ENCODE data around the gene ZNF362. TPM values are rescaled to one million over a fixed set of nuclear protein-coding genes. Genes with fewer than 3 reads are reported as not detected.

ZNF362 gene
- total RNA-seq, 1 donor from 2014 or later, result 10.9 TPM

- no peaks in the 10 kb centered on the region for H3K27me3 ChIP-seq
- no peaks in the 10 kb centered on the region for H3F3A ChIP-seq (ENCODE audit: low read depth)
- no peaks in the 10 kb centered on the region for H3K79me2 ChIP-seq (ENCODE audit: low read depth)
- no peak overlapping the region for H3K9ac ChIP-seq
- Mint-ChIP-seq H3K4me3 (no peak overlapping the region), H3K4me1 (peaks cover 14% of the 10 kb centered on the region), H3K27ac (no peak overlapping the region), H3K27me3 (ENCODE audit: insufficient read depth, low read depth) (peaks cover 19% of the 10 kb centered on the region), H3K36me3 (no peaks in the 10 kb centered on the region), H3K9me3 (peaks cover 18% of the 10 kb centered on the region)
- no peaks in the 10 kb centered on the region for H3K9me3 ChIP-seq (ENCODE audit: low read depth)
- H2AFZ ChIP-seq (replicated peaks), result no peak overlapping the region
- H3K4me1 ChIP-seq, result no peaks in the 10 kb centered on the region
- H3K27ac ChIP-seq, result no peak overlapping the region
- no peaks in the 10 kb centered on the region for H4K20me1 ChIP-seq (ENCODE audit: low read depth)
- no peak overlapping the region for H3K4me3 ChIP-seq
- TF ChIP-seq EZH2 (IDR thresholded peaks at IDR 0.05) (no peak), EZH2phosphoT487 (IDR thresholded peaks at IDR 0.05) (no peak), CTCF (IDR thresholded peaks at IDR 0.05) (no peak)
- H3K4me2 ChIP-seq, result no peak overlapping the region
- DNase-seq (ENCODE audit: low spot score), result peak; percentile 60
- no peaks in the 10 kb centered on the region for H3K36me3 ChIP-seq
Observed at GRCh38 chr1:33220676-33221384, 35.5 kb upstream of the ZNF362 start.

GRCh38 chr1:33221385-33221758 lies 34.9 kb upstream of the ZNF362 start:
- H2AFZ ChIP-seq (replicated peaks), result no peak overlapping the region
- peaks cover 14% of the 10 kb centered on the region for H3K4me1 Mint-ChIP-seq
- no peaks in the 10 kb centered on the region for H3K79me2 ChIP-seq (ENCODE audit: low read depth)
- H4K20me1 ChIP-seq (ENCODE audit: low read depth), result no peaks in the 10 kb centered on the region
- no peaks in the 10 kb centered on the region for H3K9me3 ChIP-seq (ENCODE audit: low read depth)
- no peaks in the 10 kb centered on the region for H3K36me3 Mint-ChIP-seq
- H3K9me3 Mint-ChIP-seq, result peaks cover 18% of the 10 kb centered on the region
- no peaks in the 10 kb centered on the region for H3F3A ChIP-seq (ENCODE audit: low read depth)
- H3K4me3 ChIP-seq, result no peak overlapping the region
- no peaks in the 10 kb centered on the region for H3K4me1 ChIP-seq
- H3K27ac ChIP-seq, result no peak overlapping the region
- no peak for DNase-seq (ENCODE audit: low spot score)
- no peak overlapping the region for H3K4me3 Mint-ChIP-seq
- peaks cover 19% of the 10 kb centered on the region for H3K27me3 Mint-ChIP-seq (ENCODE audit: insufficient read depth, low read depth)
- H3K27ac Mint-ChIP-seq, result no peak overlapping the region
- no peak for TF ChIP-seq EZH2 (IDR thresholded peaks at IDR 0.05)
- no peak for TF ChIP-seq CTCF (IDR thresholded peaks at IDR 0.05)
- TF ChIP-seq EZH2phosphoT487 (IDR thresholded peaks at IDR 0.05), result no peak
- H3K4me2 ChIP-seq, result no peak overlapping the region
- H3K27me3 ChIP-seq, result no peaks in the 10 kb centered on the region
- H3K36me3 ChIP-seq, result no peaks in the 10 kb centered on the region
- H3K9ac ChIP-seq, result no peak overlapping the region

GRCh38 chr1:33222381-33222780 lies 33.9 kb upstream of the ZNF362 start:
- H3K36me3 Mint-ChIP-seq, result no peaks in the 10 kb centered on the region
- H2AFZ ChIP-seq (replicated peaks), result no peak overlapping the region
- no peak overlapping the region for H3K4me3 ChIP-seq
- H3K4me1 Mint-ChIP-seq, result peaks cover 12% of the 10 kb centered on the region
- no peaks in the 10 kb centered on the region for H3K9me3 ChIP-seq (ENCODE audit: low read depth)
- no peak overlapping the region for H3K27ac Mint-ChIP-seq
- no peak for DNase-seq (ENCODE audit: low spot score)
- no peak overlapping the region for H3K4me2 ChIP-seq
- peaks cover 19% of the 10 kb centered on the region for H3K27me3 Mint-ChIP-seq (ENCODE audit: insufficient read depth, low read depth)
- no peaks in the 10 kb centered on the region for H3K27me3 ChIP-seq
- no peaks in the 10 kb centered on the region for H3K4me1 ChIP-seq
- no peaks in the 10 kb centered on the region for H3F3A ChIP-seq (ENCODE audit: low read depth)
- no peaks in the 10 kb centered on the region for H3K36me3 ChIP-seq
- no peak overlapping the region for H3K27ac ChIP-seq
- no peaks in the 10 kb centered on the region for H4K20me1 ChIP-seq (ENCODE audit: low read depth)
- TF ChIP-seq CTCF (IDR thresholded peaks at IDR 0.05) (no peak), EZH2 (IDR thresholded peaks at IDR 0.05) (no peak), EZH2phosphoT487 (IDR thresholded peaks at IDR 0.05) (no peak)
- peaks cover 20% of the 10 kb centered on the region for H3K9me3 Mint-ChIP-seq
- no peaks in the 10 kb centered on the region for H3K79me2 ChIP-seq (ENCODE audit: low read depth)
- no peak overlapping the region for H3K4me3 Mint-ChIP-seq
- H3K9ac ChIP-seq, result no peak overlapping the region

Measured in neural progenitor cell (in vitro differentiated cells).